CD4-positive, alpha-beta T cell treated with Interleukin-17A for 1 hour (primary cell): ENCODE data around the gene RWDD4.
A peak's percentile ranks its signal among the peaks of the same experiment; 100 is the strongest.

ENCODE experiments used
- DNase-seq: peaks from one replicate; pipeline ENCODE4 v3.0.0-alpha.2; 2020

Gene RWDD4

DNA sequence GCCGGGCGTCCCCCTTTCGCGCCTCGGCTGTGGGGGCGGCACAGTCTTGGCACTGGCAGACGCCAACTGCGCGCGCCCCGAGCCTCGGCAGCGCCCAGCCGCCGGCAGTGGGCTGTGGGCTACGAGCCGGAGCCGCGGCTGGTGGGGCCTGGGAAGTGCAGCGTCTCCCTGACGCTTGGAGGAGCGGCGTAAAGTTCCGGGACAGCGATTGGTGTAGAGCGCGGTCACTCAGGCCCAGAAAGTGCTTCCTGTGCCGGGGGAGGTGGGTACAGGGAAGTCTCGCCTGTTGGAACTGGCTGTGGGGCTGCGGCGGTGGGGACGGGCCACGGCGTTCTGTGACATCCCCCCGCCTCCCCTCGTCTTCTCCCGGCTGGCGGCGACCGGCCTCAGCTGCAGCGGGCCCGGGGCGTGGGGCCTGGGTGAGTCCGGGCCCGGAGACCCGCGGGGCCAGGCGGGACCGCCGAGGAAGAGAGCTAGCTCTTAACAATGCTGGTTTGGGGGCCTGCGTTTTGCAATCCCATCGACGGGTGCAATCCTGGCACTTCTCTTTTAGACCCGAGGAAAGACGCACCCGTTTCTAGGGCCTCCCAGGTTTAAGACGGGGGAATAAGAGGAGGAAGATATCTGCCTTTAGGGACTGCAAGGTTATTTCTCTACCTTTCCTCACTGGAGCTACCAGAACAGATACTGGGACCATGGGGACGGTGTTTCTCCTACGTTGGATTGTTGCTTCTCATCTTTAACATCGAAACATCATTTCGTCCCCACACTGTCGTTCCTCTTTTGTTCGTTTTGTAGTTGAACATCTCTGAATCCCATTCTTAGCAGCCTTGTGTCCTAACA lies at the start of gene RWDD4, which contains the start of gene TRAPPC11:
Gene RWDD4 (minus strand): TSS at position 157 of the 843 bp plus-strand sequence. CDS start 233 bp downstream, outside the sequence.
Gene TRAPPC11 (plus strand): TSS at position 265 of the 843 bp plus-strand sequence. CDS start 4,575 bp downstream, outside the sequence.
- DNase-seq, result peak; percentile 98

DNA sequence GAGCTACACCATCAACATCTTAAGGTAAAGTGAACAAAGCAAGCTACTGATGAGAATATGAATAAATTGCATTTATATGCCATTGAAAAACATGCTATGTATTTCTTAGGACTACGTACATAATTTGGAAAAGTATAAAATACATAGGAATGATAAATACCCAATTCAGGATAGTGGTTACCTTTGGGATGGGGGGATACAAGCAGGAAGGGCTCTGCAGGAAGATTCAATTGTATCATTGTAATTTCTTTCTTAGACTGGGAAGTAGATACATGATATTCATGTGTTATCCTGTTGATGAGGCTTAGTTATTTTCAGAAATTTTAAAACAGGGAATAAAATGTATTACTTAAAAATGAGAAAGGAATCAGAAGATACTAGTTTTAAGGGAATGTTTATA lies 43.5 kb upstream of the RWDD4 start:
- DNase-seq, result no peak

DNA sequence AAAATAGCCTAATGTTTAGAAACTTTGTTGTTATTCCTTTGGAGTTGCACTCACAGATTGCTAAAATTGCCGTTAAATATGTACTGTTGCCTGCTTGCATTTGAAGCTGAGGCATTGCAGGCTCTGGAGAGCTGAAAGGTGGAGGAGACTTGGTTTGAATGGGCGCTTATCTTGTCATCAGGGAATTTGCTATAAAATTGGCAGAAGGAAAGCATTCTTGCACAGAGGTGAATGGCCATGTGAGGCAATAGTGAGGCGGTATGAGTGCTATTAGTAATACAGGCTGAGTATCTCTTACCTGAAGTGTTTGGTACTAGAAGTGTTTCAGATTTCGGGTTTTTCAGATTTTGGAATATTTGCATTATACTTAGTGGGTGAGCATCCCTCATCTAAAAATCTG lies 41.4 kb upstream of the RWDD4 start:
- no peak for DNase-seq

GRCh38 chr4:183698909-183699308 lies 39.9 kb upstream of the RWDD4 start:
- DNase-seq, result no peak

DNA sequence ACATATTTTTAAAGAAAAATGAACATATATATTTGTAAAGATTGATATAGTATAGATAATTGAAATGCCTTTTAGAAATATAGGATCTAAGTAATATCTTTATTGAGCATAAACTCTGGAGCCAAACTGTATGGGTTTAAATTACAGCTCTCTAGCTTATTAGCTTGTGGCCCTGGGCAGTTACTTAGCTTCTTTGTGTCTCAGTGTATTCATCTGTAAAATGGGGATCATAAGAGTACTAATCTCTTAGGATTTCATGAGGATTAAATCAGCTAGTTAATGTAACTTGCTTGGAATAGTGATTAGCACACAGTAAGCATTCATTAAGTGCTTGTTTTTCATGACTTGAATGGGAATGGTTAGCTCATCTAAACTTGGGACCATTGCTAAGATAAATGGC lies 32.9 kb upstream of the RWDD4 start:
- no peak for DNase-seq

DNA sequence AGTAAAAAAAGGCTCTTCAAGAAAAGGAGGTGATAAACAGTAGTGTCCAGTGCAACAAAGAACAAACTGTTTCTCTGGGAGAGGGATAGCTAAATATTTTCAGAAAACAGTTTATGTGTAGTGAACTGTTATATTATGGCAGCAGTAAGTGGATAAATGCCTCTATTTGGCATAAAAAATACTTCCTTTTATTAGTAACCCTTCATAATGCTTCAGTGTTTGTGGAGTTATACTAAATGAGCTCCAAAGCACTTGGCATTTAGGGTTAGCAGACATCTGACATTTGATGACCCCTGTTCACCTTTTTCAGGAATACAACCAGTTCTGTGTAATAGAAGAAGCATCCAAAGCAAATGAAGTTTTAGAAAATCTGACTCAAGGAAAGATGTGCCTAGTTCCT lies 32.0 kb upstream of the RWDD4 start:
- no peak for DNase-seq

DNA sequence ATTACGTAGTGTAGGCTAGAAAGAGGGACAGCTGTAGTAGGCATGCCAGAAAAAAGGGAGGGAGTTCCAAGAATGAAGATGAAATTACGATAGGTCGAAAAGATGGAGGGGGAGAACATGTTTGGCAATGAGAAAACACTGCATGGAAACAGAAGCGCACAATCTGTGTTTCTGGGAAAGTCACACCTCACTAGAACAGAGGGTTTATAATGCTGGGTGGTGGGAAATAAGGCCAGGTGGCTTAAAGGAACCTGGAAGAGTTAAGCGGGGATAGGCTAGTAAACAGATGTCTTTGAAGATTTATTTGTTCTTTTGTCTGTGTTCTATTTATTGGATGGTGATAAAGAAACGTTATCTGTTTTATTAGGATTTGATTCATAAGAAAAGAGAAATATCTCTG lies 29.2 kb upstream of the RWDD4 start:
- DNase-seq, result no peak

- DNase-seq, result no peak
These were observed 27.5 kb upstream of the RWDD4 start for GRCh38 chr4:183686461-183686860.

DNA sequence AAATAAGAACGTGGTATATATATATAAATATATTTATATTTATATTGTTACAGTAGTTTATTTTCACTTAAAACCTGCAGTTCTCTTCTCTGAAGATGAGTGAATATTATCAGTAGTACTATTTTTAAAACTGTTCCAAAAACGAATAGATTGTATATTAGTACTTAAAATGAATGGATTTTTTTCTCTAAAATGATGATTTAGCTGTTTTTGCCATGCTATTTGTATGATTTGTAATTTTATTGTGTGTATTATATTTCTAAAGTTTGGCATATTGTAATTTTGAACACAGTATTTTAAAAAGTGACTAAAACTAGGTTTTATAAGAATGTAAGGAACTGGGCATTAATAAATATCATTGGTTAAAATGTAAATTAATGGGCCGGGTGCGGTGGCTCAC lies 22.1 kb upstream of the RWDD4 start:
- DNase-seq, result no peak

GRCh38 chr4:183675625-183676024 lies 16.6 kb upstream of the RWDD4 start:
- DNase-seq, result no peak

DNA sequence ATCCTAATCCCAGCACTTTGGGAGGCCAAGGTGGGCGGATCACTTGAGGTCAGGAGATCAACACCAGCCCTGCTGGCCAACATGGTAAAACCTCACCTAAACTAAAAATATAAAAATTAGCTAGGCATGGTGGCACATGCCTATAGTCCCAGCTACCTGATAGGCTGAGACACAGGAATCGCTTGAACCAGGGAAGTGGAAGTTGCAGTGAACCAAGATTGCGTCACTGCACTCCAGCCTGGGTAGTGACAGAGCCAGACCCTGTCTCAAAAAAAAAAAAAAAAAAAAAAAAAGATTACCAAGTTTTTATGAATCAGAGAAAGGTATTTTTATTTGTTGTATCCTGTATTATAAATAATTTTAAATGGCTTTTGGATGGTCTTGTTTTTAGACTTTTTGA lies 15.2 kb upstream of the RWDD4 start:
- DNase-seq, result no peak

- no peak for DNase-seq
These were observed 12.1 kb upstream of the RWDD4 start for GRCh38 chr4:183670960-183671555.

DNA sequence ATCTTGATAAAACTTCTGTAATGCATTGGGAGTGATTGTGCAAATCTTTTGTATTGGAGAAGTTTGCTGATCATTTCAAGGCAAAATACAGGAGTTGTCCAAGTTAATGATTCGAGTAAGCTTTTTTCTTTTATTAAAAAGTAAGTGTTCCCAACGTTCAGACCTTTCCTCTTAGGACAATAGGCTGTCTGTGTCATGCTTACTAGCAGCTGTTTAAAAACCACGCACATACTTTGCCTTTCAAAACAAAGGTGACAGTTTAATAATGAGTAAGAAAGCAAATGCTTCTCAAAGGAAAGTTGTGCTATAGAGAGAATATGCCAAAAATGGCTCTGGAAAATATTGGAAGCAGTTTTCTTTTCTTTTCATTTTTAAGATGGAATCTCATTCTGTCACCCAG lies 11.3 kb upstream of the RWDD4 start:
- DNase-seq, result no peak

DNA sequence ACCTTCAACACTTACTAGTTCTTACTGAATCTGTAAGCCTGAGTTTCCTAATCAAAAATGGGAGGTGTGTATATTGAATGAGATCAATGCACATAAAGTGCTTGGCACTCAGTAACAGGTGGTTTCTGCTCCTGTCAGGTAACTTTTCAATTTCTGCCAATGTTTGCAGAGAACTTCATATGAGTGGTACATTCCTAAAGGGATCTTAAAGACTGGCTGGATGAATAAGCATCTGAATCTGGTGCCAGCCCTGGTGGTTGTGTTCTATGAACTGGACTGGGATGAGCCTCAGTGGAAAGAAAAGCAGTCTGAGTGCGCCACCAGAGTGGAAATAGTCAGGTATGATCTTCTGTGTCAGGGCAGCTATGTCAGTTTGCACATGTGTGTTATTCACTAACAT lies 7.1 kb upstream of the RWDD4 start:
- no peak for DNase-seq

- no peak for DNase-seq
These were observed 872 bp upstream of the RWDD4 start for GRCh38 chr4:183659872-183660242.

DNA sequence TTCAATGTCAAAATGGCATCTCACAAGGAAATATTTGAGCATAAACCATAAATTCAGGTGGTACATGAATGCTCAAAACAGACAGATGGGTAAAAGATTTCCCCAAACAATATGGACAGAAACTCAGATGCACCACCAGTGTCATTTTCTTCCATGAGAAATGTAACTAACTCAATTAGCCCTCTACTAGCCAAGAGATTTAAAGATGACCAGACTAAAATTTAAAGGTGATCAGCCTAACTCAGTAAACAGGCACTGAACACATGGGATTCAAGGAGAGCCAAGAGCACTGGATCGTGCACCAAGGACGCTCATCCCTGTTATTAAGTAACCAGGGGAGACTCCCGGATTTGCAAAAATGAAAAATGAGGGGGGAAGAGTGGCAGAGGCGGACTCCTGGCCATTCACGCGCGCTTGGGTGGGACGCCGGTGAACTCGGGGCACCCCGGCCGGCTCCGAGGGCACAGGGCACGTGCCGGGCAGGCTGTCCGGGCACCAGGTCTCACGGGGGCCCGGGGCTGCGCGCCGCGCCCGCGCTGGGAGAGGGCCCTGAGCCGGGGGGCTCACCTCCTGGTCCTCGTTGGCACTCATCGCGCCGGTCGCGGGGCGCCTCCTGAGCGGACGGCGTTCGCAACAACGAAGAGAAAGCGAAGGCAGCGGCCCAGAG lies 490 bp downstream of the RWDD4 start:
- no peak for DNase-seq

DNA sequence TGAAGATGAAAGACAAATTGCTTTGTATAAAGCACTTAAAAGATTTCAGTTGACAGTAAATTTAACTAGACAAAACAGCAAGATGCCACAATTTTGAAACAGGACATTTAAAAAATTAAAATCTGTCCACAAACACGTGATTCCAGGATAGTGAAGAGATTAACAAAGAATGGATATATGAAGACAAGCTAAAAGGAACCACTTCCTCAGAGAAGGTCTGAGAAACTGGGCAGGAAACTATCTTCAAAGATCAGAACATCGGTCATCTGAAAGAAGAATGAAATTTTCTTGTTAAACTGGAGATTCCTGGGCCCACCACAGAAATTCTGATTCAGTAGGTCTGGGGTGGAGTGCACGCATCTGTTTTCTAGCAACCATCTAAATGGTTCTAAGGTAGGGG lies 1.4 kb downstream of the RWDD4 start:
- DNase-seq, result no peak

DNA sequence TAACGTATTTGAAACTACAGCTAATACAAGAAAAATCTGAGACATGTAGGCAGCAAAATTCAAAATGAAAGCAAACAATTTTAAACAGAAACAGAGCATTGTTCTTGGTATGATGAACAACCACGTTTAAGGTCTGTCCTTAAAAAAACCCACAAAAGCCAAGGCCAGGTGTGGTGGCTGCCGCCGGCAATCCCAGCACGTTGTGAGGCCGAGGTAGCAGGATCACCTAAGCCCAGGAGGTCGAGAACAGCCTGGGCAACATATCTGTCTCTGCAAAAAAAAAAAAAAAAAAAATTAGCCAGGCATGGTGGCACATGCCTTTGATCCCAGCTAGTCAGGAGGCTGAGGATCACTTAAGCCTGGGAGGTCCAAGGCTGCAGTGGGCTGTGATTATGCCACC lies 13.7 kb downstream of the RWDD4 start:
- no peak for DNase-seq

DNA sequence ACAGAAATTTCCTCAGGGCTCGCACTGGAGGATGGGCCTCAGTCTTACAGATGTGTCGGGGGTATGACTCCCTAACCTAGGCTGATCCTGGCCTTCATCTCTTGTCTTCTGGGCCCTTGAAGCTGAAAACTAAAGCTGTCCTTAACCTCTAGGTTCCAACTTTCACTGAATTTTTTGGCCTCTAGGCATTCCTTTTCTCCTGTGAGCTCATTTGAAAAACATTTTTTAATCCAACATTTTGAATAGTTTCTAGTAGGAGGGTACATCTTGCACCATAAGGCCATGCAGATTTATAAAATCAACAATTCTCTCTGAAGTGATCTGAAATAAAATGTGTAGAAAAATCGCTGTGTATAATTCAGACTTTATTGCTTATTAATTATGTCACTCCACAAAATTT lies 19.7 kb downstream of the RWDD4 start:
- no peak for DNase-seq

DNA sequence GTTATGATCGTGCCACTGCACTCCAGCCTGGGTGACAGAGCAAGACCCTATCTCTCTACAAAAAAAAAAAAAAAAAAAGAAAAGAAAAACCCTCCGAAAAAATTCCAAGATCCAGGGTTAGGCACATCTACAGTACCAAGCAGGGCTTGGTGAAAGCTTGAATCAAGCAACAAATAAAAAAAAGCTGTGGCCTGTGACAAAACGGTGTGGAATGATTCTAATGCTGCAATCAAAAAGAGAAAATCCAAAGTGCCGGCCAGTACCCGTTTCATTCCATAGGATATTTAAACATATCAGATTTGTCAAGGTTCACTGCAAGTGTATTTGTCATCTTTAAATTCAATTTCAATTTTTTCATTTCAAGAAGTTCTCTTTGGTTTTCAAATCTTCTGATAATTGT lies 20.5 kb downstream of the RWDD4 start:
- DNase-seq, result no peak

DNA sequence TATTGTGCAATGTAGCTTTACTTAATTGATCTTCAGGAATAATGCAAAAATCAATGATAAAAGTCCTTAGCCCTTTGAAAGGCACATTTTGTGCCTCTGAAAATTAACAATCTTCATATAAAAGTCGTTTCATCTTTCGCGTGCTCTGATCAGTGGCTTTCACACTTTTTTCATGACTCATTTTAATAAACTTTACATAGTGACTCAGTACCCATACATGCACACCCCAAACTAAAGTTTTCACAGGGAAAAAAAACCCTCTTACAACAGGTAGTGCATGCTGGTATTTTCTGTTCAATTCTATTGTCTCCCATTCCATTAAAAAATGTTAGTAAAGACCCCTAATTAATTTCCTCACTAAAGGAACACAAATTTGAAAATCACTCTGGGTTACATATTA lies 21.5 kb downstream of the RWDD4 start:
- no peak for DNase-seq

- DNase-seq, result no peak
These were observed 22.1 kb downstream of the RWDD4 start for GRCh38 chr4:183636923-183637322.

- DNase-seq, result no peak
These were observed 22.5 kb downstream of the RWDD4 start for GRCh38 chr4:183636503-183636902.

GRCh38 chr4:183635741-183636140 lies 23.2 kb downstream of the RWDD4 start:
- DNase-seq, result no peak
